ENCODE measurements around the gene RPL10.

DNA sequence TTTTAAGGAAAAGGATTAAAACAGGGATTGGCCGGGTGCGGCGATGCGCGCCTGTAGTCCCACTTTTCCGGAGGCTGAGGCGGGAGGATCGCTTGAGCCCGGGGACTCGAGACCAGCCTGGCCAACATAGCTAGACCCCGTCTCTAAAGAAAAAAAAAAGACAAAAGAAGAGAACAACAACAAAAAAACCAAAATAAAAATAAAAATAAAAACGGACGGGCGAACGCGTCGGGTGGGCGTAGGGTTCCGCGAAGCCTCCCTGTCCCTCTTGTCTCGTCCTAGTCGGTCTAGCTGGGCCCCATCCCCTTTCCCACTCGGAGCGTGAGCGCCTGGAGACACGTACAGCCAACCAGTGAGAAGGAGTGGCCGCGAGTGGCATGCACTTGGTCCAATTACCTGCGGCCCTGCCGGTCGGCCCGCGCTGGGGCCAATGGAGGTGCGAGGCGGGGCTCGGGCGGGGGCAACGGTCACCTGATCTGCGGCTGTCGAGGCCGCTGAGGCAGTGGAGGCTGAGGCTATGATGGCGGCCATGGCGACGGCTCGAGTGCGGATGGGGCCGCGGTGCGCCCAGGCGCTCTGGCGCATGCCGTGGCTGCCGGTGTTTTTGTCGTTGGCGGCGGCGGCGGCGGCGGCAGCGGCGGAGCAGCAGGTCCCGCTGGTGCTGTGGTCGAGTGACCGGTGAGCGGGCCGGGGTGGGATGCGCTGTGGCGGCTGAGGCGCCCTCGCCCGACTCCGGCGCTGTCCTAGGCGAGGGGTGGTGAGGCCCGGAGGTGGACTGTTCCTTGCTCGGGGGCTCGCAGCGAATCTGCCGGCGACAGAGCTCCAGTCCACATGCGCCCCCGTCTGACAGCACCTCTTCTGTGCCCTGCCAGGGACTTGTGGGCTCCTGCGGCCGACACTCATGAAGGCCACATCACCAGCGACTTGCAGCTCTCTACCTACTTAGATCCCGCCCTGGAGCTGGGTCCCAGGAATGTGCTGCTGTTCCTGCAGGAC is 30.3 kb downstream of the RPL10 start, which contains the start of gene ATP6AP1:
- TF ChIP-seq, protein P1, sequence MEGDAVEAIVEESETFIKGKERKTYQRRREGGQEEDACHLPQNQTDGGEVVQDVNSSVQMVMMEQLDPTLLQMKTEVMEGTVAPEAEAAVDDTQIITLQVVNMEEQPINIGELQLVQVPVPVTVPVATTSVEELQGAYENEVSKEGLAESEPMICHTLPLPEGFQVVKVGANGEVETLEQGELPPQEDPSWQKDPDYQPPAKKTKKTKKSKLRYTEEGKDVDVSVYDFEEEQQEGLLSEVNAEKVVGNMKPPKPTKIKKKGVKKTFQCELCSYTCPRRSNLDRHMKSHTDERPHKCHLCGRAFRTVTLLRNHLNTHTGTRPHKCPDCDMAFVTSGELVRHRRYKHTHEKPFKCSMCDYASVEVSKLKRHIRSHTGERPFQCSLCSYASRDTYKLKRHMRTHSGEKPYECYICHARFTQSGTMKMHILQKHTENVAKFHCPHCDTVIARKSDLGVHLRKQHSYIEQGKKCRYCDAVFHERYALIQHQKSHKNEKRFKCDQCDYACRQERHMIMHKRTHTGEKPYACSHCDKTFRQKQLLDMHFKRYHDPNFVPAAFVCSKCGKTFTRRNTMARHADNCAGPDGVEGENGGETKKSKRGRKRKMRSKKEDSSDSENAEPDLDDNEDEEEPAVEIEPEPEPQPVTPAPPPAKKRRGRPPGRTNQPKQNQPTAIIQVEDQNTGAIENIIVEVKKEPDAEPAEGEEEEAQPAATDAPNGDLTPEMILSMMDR (IDR thresholded peaks at IDR 0.05; ENCODE audit: low read length): peak; percentile 25; the same call in 1 of the 2 replicates
- no peak for TF ChIP-seq EZH2 (IDR thresholded peaks at IDR 0.05; ENCODE audit: borderline replicate concordance, low read length)

Measured in OCI-LY1 (cell line).